ENCODE data around the gene FLYWCH1.

The FLYWCH1 gene

DNA sequence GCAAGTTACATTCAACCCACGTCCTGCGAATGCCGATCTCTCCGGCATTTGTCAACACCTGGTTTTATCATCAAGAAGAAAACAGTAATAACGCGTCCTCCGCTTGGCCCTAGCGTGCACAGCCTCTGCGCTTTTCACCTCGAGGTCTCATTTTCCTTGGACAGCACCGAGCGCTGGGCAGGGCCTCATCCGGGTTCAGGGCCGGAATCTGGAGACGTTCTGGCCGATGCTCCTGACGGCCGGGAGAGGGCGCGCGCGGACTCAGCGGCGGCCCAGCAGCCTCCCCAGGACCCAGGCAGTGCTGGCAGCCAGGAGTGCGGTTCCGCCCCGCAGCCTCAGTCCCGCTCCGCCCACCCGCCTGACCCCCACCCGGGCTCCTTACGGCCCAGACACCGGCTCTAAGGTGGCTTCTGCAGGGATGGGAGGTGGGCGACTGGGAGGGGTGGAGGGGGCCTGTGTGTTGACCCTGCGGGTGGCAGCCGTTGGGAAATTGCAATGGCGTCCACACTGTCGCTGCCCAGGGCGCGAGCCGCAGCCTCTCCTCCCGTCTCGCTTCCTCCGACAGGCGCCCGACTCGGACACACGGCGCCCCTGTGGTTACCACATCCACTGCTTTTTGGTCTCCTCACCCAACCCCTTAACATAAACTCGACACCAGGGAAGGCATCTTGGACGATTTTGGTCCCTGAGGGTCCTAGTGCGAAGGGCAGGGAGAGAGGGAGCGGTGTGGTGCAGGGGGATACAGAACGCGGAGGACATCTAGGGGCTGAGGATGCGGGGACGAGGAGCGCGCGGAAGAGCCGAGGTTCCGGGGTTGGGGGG is 7.4 kb upstream of the FLYWCH1 start:
- TF ChIP-seq EZH2phosphoT487 (IDR thresholded peaks at IDR 0.05; ENCODE audit: borderline replicate concordance): no peak
- TF ChIP-seq, protein P1, sequence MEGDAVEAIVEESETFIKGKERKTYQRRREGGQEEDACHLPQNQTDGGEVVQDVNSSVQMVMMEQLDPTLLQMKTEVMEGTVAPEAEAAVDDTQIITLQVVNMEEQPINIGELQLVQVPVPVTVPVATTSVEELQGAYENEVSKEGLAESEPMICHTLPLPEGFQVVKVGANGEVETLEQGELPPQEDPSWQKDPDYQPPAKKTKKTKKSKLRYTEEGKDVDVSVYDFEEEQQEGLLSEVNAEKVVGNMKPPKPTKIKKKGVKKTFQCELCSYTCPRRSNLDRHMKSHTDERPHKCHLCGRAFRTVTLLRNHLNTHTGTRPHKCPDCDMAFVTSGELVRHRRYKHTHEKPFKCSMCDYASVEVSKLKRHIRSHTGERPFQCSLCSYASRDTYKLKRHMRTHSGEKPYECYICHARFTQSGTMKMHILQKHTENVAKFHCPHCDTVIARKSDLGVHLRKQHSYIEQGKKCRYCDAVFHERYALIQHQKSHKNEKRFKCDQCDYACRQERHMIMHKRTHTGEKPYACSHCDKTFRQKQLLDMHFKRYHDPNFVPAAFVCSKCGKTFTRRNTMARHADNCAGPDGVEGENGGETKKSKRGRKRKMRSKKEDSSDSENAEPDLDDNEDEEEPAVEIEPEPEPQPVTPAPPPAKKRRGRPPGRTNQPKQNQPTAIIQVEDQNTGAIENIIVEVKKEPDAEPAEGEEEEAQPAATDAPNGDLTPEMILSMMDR (conservative IDR thresholded peaks at IDR 0.05; ENCODE audit: low read length): peak; percentile 57
- Histone ChIP-seq H3K79me2 (ENCODE audit: insufficient read depth, low read length) (no peaks in the 10 kb centered on the region), H3K9me2 (replicated peaks; ENCODE audit: low read depth, low read length) (no peaks in the 10 kb centered on the region), H3K4me1 (ENCODE audit: insufficient read depth, low read length, poor library complexity, severe bottlenecking) (peaks cover 3% of the 10 kb centered on the region), H3K4me2 (ENCODE audit: low read depth, low read length, poor library complexity, severe bottlenecking) (peak overlapping the region; percentile 71), H4K20me1 (ENCODE audit: insufficient read depth, low read length, poor library complexity, severe bottlenecking) (no peaks in the 10 kb centered on the region), H3K9ac (ENCODE audit: low read depth, low read length, poor library complexity, severe bottlenecking) (peak overlapping the region; percentile 92), H3K27me3 (ENCODE audit: insufficient read depth, low read length, poor library complexity, severe bottlenecking) (no peaks in the 10 kb centered on the region), H2AFZ (ENCODE audit: low read length) (peak overlapping the region; percentile 86), H3F3A (ENCODE audit: low read depth) (no peaks in the 10 kb centered on the region), H3K36me3 (ENCODE audit: insufficient read depth, low read length) (no peaks in the 10 kb centered on the region), H3K4me3 (ENCODE audit: low read length, poor library complexity, severe bottlenecking) (peak overlapping the region; percentile 89), H3K9me3 (ENCODE audit: insufficient read depth, low read depth, low read length) (no peaks in the 10 kb centered on the region)

DNA sequence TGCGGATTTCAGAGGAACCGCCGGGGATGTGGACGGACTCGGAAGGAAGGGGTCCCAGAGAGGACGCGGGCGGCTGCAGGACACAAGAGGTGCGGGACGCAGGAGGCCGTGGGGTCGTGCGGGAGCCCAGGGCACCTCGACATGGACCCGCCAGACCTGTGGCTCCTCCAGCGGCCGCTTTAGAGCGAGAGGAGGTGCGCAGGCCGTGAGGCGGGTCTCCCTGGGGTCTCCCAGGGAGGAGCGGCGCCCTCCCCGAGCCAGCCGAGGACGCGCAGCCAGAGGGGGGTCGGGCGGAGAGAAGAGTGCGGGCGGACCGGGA is 6.8 kb upstream of the FLYWCH1 start:
- Histone ChIP-seq H3K9ac (ENCODE audit: low read depth, low read length, poor library complexity, severe bottlenecking) (peak overlapping the region; percentile 92), H3K79me2 (ENCODE audit: insufficient read depth, low read length) (no peaks in the 10 kb centered on the region), H3K9me2 (replicated peaks; ENCODE audit: low read depth, low read length) (no peaks in the 10 kb centered on the region), H3F3A (ENCODE audit: low read depth) (no peaks in the 10 kb centered on the region), H2AFZ (ENCODE audit: low read length) (peak overlapping the region; percentile 81), H3K4me2 (ENCODE audit: low read depth, low read length, poor library complexity, severe bottlenecking) (peak overlapping the region; percentile 71), H4K20me1 (ENCODE audit: insufficient read depth, low read length, poor library complexity, severe bottlenecking) (no peaks in the 10 kb centered on the region), H3K9me3 (ENCODE audit: insufficient read depth, low read depth, low read length) (no peaks in the 10 kb centered on the region), H3K36me3 (ENCODE audit: insufficient read depth, low read length) (no peaks in the 10 kb centered on the region), H3K4me3 (ENCODE audit: low read length, poor library complexity, severe bottlenecking) (peak overlapping the region; percentile 89), H3K4me1 (ENCODE audit: insufficient read depth, low read length, poor library complexity, severe bottlenecking) (peaks cover 3% of the 10 kb centered on the region), H3K27me3 (ENCODE audit: insufficient read depth, low read length, poor library complexity, severe bottlenecking) (no peaks in the 10 kb centered on the region)
- TF ChIP-seq EZH2phosphoT487 (IDR thresholded peaks at IDR 0.05; ENCODE audit: borderline replicate concordance): no peak
- TF ChIP-seq, protein P1 (conservative IDR thresholded peaks at IDR 0.05; ENCODE audit: low read length): no peak

DNA sequence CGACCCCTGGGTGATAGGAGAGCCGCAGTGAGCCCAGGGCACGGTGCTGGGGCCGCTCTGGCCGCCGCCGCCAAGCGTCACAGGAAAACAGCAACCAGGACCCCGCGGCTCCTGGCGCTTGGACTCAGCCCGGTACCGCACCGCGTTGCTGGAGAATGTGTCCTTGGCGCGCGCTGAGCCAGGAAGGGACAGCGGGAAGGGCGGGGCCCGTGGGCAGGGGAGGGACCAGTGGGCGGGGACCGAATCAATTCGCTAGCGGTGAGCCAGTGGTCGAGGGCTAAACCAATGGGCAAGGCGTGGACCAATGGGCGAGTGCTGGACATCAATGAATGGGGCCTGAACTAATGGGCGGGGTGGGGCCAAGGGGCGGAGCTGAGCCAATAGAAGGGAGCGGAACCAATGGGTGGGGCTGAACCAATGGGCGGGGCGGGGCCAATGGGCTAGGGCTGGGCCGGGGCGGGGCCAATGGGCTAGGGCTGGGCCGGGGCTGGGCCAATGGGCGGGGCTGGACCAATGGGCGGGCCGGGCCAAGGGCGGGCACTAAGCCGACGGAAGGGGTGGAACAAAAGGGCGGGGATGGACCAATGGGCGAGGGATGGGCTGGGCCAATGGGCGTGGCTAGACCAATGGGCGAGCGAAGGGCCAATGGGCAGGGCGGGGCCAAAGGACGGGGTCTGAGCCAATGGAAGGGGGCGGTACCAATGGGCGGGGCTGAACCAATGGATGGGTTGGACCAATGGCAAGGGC is 6.3 kb upstream of the FLYWCH1 start:
- Histone ChIP-seq H3K4me1 (ENCODE audit: insufficient read depth, low read length, poor library complexity, severe bottlenecking) (peaks cover 3% of the 10 kb centered on the region), H3K4me3 (ENCODE audit: low read length, poor library complexity, severe bottlenecking) (peak overlapping the region; percentile 89), H3K27me3 (ENCODE audit: insufficient read depth, low read length, poor library complexity, severe bottlenecking) (no peaks in the 10 kb centered on the region), H3K36me3 (ENCODE audit: insufficient read depth, low read length) (no peaks in the 10 kb centered on the region), H3K9me3 (ENCODE audit: insufficient read depth, low read depth, low read length) (no peaks in the 10 kb centered on the region), H2AFZ (ENCODE audit: low read length) (no peak overlapping the region), H3F3A (ENCODE audit: low read depth) (no peaks in the 10 kb centered on the region), H3K9ac (ENCODE audit: low read depth, low read length, poor library complexity, severe bottlenecking) (peak overlapping the region; percentile 92), H4K20me1 (ENCODE audit: insufficient read depth, low read length, poor library complexity, severe bottlenecking) (no peaks in the 10 kb centered on the region), H3K4me2 (ENCODE audit: low read depth, low read length, poor library complexity, severe bottlenecking) (peak overlapping the region; percentile 71), H3K9me2 (replicated peaks; ENCODE audit: low read depth, low read length) (no peaks in the 10 kb centered on the region), H3K79me2 (ENCODE audit: insufficient read depth, low read length) (no peaks in the 10 kb centered on the region)
- TF ChIP-seq, protein P1 (conservative IDR thresholded peaks at IDR 0.05; ENCODE audit: low read length): no peak
- TF ChIP-seq EZH2phosphoT487 (IDR thresholded peaks at IDR 0.05; ENCODE audit: borderline replicate concordance): no peak

All from Loucy (cell line).